ENCODE results near the gene MB21D2.
A peak's percentile ranks its signal among the peaks of the same experiment; 100 is the strongest.

Gene MB21D2

GRCh38 chr3:192917028-192917403, 640 bp downstream of the MB21D2 start:
- peak overlapping the region; percentile 98 for H3K4me3 ChIP-seq (ENCODE audit: control insufficient read depth, low read depth, low read length)
- no peak for DNase-seq (ENCODE audit: low read depth)
- peak; percentile 1 for TF ChIP-seq CTCF (IDR thresholded peaks at IDR 0.05; ENCODE audit: control insufficient read depth, insufficient read depth, low read depth, low read length, missing control alignments)

- no peak for DNase-seq (ENCODE audit: low read depth)
- no peak for TF ChIP-seq CTCF (IDR thresholded peaks at IDR 0.05; ENCODE audit: control insufficient read depth, insufficient read depth, low read depth, low read length, missing control alignments)
- peak overlapping the region; percentile 98 for H3K4me3 ChIP-seq (ENCODE audit: control insufficient read depth, low read depth, low read length)
These were observed 1.2 kb downstream of the MB21D2 start for GRCh38 chr3:192916371-192917027.

GRCh38 chr3:192915722-192916121, 1.9 kb downstream of the MB21D2 start:
- TF ChIP-seq CTCF (IDR thresholded peaks at IDR 0.05; ENCODE audit: control insufficient read depth, insufficient read depth, low read depth, low read length, missing control alignments), result no peak
- H3K4me3 ChIP-seq (ENCODE audit: control insufficient read depth, low read depth, low read length), result peak overlapping the region; percentile 98
- no peak for DNase-seq (ENCODE audit: low read depth)

- H3K4me3 ChIP-seq (ENCODE audit: control insufficient read depth, low read depth, low read length), result peak overlapping the region; percentile 98
- DNase-seq (ENCODE audit: low read depth), result peak; percentile 38
- TF ChIP-seq CTCF (IDR thresholded peaks at IDR 0.05; ENCODE audit: control insufficient read depth, insufficient read depth, low read depth, low read length, missing control alignments), result peak; percentile 41
These were observed 2.4 kb downstream of the MB21D2 start for GRCh38 chr3:192915304-192915703.

GRCh38 chr3:192914848-192915247, 2.8 kb downstream of the MB21D2 start:
- no peak for DNase-seq (ENCODE audit: low read depth)
- no peak for TF ChIP-seq CTCF (IDR thresholded peaks at IDR 0.05; ENCODE audit: control insufficient read depth, insufficient read depth, low read depth, low read length, missing control alignments)
- peak overlapping the region; percentile 11 for H3K4me3 ChIP-seq (ENCODE audit: control insufficient read depth, low read depth, low read length)

GRCh38 chr3:192913540-192913939, 4.1 kb downstream of the MB21D2 start:
- no peak for DNase-seq (ENCODE audit: low read depth)
- H3K4me3 ChIP-seq (ENCODE audit: control insufficient read depth, low read depth, low read length), result no peak overlapping the region
- no peak for TF ChIP-seq CTCF (IDR thresholded peaks at IDR 0.05; ENCODE audit: control insufficient read depth, insufficient read depth, low read depth, low read length, missing control alignments)

All from AG09309 (cell line).